VCaP (cell line): Measurements from ENCODE around the gene FRMD5.

Experiments used
- H3K27ac ChIP-seq: fragments of 450-650 bp; 2 replicates; pipeline ENCODE4 v1.5.1; 2017
- TF ChIP-seq, protein P1 (sequence below): fragments of 450-650 bp; conservative IDR thresholded peaks from 2 replicates; pipeline ENCODE4 v1.5.1; 2017; ENCODE audit warnings: mild to moderate bottlenecking, moderate library complexity

The FRMD5 gene

GRCh38 chr15:43918717-43919116, 276.4 kb downstream of the FRMD5 start:
- TF ChIP-seq, protein P1, sequence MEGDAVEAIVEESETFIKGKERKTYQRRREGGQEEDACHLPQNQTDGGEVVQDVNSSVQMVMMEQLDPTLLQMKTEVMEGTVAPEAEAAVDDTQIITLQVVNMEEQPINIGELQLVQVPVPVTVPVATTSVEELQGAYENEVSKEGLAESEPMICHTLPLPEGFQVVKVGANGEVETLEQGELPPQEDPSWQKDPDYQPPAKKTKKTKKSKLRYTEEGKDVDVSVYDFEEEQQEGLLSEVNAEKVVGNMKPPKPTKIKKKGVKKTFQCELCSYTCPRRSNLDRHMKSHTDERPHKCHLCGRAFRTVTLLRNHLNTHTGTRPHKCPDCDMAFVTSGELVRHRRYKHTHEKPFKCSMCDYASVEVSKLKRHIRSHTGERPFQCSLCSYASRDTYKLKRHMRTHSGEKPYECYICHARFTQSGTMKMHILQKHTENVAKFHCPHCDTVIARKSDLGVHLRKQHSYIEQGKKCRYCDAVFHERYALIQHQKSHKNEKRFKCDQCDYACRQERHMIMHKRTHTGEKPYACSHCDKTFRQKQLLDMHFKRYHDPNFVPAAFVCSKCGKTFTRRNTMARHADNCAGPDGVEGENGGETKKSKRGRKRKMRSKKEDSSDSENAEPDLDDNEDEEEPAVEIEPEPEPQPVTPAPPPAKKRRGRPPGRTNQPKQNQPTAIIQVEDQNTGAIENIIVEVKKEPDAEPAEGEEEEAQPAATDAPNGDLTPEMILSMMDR: no peak

GRCh38 chr15:43916326-43916660, 278.8 kb downstream of the FRMD5 start:
- TF ChIP-seq, protein P1: no peak
- no peak overlapping the region for H3K27ac ChIP-seq

More at GRCh38 chr15:43918717-43919116, 276.4 kb downstream of the FRMD5 start:
- no peak overlapping the region for H3K27ac ChIP-seq

GRCh38 chr15:43915631-43916325, 279.3 kb downstream of the FRMD5 start:
- TF ChIP-seq, protein P1: no peak

GRCh38 chr15:43913941-43914340, 281.1 kb downstream of the FRMD5 start:
- TF ChIP-seq, protein P1: no peak
- H3K27ac ChIP-seq: no peak overlapping the region

More at GRCh38 chr15:43915631-43916325, 279.3 kb downstream of the FRMD5 start:
- no peak overlapping the region for H3K27ac ChIP-seq

DNA sequence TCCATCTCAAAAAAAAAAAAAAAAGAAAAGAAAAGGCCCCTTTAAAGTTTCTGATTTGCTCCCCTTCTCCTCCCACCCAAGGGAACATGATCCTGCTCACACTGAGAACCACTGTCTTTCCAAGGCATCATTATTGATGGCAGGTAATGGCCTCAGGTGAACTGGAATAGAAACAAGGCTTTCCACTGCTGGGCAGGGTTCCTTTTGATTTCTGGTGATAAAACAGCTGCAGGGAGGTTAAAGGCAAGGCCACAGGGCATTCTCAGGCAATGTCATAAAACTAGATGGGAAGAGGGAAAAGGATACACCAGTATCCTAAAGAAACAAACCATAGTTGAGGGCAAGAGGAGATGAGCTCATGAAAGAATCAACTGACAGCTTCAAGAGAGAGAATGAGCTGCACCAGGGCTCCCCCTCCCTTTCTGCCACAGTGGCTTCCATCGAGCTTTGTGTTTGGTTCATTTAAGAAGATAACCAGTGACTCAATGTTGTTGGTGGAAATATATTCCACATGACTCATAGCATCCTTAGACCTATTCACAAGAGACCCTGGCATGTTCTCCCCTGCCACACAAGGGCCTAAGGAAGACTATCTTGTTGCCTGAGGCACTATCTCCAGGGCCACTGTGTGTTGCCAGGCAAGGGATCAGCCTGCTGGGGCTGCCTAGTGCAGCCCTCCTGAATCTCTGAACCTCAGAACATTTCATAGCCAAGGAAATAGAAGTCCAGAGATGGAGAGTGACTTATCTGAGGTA, 281.9 kb downstream of the FRMD5 start:
- no peak overlapping the region for H3K27ac ChIP-seq

DNA sequence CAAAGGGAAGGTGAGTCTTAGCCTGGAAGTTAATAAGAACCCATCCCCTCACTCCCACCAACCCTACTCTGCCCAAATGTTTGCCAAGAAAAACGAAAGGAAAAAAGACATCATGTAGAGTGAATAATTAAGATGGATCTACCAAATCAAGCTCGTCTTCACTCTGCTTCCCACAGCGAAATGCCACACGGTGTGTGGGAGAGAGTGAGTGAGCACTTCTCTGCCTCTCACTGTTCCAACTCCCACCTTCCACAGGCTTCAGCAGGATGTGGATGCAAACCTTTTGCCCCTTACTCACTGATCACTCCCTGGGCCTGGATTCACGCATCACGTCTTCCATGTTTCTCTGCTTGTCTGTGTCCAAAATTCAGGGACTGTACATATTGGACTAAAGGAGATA, 282.9 kb downstream of the FRMD5 start:
- no peak overlapping the region for H3K27ac ChIP-seq
- TF ChIP-seq, protein P1: no peak

More for the DNA sequence above, 281.9 kb downstream of the FRMD5 start:
- TF ChIP-seq, protein P1: no peak

DNA sequence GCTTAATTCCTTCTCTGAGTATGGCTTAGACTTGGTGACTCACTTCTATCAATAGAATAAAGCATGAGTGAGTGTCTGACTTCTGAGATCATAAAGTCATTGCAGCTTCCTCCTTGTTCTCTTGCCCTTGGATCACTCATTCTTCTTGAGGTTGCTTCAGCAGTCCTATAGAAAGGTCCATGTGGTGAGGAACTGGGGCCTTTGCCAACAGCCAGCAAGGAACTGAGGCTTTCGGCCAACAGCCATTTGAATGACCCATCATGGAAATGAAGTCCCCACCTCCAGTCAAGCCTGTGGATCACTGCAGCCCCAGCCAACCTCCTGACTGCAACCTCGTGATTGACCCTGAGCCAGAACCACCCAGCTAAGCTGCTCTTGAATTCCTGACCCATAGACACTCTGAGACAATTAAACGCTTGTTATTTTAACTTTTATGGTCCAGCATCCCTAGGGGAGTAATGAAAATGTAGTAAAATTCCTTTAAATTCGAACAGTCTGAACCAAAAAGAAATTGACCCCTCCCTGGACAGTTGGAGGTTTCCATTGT, 283.8 kb downstream of the FRMD5 start:
- TF ChIP-seq, protein P1: no peak
- no peak overlapping the region for H3K27ac ChIP-seq
